Mesothelial cell of epicardium (in vitro differentiated cells): ENCODE data around the gene EML6. TPM values are rescaled to one million over a fixed set of nuclear protein-coding genes. Genes with fewer than 3 reads are reported as not detected.

Experiments
- DNase-seq, 2 experiments: peaks; one replicate each; pipeline ENCODE4 v3.0.0; 2021; ENCODE audit warnings: low spot score in 2 of 2; ENCODE audit not compliant: unreplicated experiment in 2 of 2
- H3K27ac Mint-ChIP-seq: 2 replicates; pipeline ENCODE4 v1.8.0; 2021; ENCODE audit warnings: mixed read lengths
- H3K27me3 Mint-ChIP-seq: 2 replicates; pipeline ENCODE4 v1.8.0; 2021; ENCODE audit warnings: low read depth, mixed read lengths
- H3K36me3 Mint-ChIP-seq: 2 replicates; pipeline ENCODE4 v1.8.0; 2021; ENCODE audit warnings: mixed read lengths
- H3K4me1 Mint-ChIP-seq: 2 replicates; pipeline ENCODE4 v1.8.0; 2021; ENCODE audit warnings: mixed read lengths
- H3K4me3 Mint-ChIP-seq: 2 replicates; pipeline ENCODE4 v1.8.0; 2021; ENCODE audit warnings: mild to moderate bottlenecking, moderate library complexity, mixed read lengths
- H3K9me3 Mint-ChIP-seq: 2 replicates; pipeline ENCODE4 v1.8.0; 2021; ENCODE audit warnings: mixed read lengths
- total RNA-seq: library from RNA; stranded (reverse); gene quantifications from 3 replicates; pipeline ENCODE4 v1.2.1, GENCODE V29; 2021
- TF ChIP-seq, protein P1 (sequence below): fragments of 200-600 bp; sonication (generic); IDR thresholded peaks from one replicate; pipeline ENCODE4 v1.5.0; 2021; ENCODE audit warnings: antibody characterized with exemption; ENCODE audit not compliant: unreplicated experiment

The EML6 gene
- total RNA-seq, 1 donor from 2014 or later, result 2.3 TPM

DNA sequence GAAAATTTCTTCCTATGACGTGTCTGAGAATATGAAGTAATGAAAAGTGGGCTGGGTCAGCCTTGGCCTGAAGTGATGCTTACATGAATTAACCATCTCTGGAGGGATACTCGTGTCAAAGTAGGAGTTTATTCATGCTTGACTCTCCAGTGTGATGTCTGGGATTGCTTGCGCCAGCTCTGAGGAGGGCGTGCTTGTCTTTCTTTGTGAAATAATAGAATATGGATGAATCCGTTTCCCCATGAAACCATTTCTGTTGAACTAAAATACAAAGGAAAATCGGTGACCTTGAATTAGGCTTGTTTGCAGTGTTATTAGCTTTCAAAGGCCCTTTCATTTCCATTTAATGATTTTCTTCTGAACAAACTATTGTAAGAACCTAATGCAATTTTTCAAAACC, 77.9 kb downstream of the EML6 start:
- DNase-seq, result no peak
- Mint-ChIP-seq H3K36me3 (no peaks in the 10 kb centered on the region), H3K9me3 (peaks cover 22% of the 10 kb centered on the region), H3K27me3 (peaks cover 2% of the 10 kb centered on the region), H3K4me3 (no peak overlapping the region), H3K4me1 (no peaks in the 10 kb centered on the region), H3K27ac (no peak overlapping the region)
- TF ChIP-seq, protein P1, sequence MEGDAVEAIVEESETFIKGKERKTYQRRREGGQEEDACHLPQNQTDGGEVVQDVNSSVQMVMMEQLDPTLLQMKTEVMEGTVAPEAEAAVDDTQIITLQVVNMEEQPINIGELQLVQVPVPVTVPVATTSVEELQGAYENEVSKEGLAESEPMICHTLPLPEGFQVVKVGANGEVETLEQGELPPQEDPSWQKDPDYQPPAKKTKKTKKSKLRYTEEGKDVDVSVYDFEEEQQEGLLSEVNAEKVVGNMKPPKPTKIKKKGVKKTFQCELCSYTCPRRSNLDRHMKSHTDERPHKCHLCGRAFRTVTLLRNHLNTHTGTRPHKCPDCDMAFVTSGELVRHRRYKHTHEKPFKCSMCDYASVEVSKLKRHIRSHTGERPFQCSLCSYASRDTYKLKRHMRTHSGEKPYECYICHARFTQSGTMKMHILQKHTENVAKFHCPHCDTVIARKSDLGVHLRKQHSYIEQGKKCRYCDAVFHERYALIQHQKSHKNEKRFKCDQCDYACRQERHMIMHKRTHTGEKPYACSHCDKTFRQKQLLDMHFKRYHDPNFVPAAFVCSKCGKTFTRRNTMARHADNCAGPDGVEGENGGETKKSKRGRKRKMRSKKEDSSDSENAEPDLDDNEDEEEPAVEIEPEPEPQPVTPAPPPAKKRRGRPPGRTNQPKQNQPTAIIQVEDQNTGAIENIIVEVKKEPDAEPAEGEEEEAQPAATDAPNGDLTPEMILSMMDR, result no peak

DNA sequence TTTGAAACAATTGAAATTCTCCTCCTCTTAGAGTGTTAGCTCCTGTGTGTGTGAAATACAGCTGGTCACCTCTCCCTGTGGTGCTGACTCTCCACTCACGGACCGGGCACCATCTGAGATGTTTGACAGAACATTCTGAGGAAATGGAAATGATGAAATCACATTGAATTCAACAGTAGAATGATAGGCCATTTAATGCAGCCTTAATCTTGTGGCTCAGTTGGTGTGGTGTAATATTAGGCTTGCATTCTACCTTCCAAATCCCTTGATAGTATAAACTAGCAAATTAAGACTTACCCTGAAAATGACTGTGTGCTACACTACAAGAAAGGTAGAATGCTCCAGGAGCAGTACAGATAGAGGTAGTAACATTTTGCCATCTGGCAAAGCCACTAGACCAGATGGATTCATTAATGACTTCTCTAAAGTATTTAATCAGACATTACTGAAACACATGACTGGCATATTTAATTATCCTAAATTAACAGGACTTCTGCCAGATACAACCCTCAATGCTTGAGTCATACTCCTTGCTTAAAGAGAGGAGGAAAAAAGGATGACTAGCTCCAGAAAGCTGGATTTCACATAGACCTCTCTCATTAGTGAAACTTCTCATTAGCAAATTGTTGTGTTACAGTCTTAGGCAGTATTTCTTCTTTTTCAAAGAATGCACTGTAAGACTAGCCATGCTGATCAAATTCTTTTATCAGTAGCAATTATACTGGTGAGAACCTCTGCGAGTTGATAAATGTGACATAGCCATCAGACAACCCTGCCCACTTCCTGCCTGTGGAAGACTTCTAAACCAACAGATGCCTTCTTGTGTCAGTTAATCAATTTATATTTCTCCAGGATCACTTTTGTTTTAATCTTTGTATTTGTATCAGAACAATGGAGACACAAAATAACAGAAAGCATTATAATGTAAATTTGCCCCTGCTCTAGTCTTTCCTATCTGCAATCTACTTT, 80.6 kb downstream of the EML6 start:
- Mint-ChIP-seq H3K27me3 (peaks cover 2% of the 10 kb centered on the region), H3K36me3 (no peaks in the 10 kb centered on the region), H3K9me3 (peaks cover 22% of the 10 kb centered on the region), H3K27ac (no peak overlapping the region), H3K4me3 (no peak overlapping the region), H3K4me1 (peaks cover 7% of the 10 kb centered on the region)
- DNase-seq, result no peak
- TF ChIP-seq, protein P1, result no peak

DNA sequence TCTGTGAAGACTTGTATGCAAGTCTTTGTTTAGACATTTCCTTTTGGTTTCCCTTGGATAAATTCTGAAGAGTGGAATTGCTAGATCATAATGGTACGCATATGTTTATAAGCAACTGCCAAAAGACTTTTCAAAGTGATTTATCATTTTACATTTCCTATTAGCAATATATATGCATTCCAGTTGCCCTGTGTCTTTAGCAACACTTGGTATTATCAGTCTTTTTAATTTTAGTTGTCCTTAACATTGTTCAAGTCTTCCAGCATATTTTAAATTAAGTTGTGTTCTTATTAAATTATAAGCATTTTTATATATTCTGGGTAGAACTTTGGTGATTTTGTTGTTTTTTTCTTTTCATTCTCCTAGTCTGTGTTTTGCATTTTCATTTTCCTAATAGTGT, 81.8 kb downstream of the EML6 start:
- H3K9me3 Mint-ChIP-seq, result peaks cover 16% of the 10 kb centered on the region
- H3K4me1 Mint-ChIP-seq, result peaks cover 14% of the 10 kb centered on the region
- TF ChIP-seq, protein P1, result no peak
- peaks cover 2% of the 10 kb centered on the region for H3K27me3 Mint-ChIP-seq
- H3K27ac Mint-ChIP-seq, result no peak overlapping the region
- no peaks in the 10 kb centered on the region for H3K36me3 Mint-ChIP-seq
- DNase-seq, result no peak
- no peak overlapping the region for H3K4me3 Mint-ChIP-seq

DNA sequence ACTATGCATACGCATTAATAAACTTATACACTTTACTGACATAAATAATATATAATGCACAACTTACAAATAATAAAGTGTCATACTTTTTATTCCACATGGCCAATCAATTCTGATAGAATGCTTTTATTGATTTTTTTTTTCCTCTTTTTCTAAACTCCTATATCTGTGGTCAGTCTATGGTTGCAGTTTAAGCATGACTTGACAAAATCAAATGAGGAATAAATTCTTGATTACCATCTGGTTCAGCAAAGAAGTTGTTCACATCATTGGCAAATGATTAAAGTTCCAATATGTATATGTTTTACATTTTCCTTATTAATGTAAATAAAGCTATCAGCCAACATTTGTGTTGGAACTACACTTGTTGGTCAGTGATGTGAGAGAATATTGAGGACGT, 83.5 kb downstream of the EML6 start:
- Mint-ChIP-seq H3K4me1 (peaks cover 14% of the 10 kb centered on the region), H3K4me3 (no peak overlapping the region), H3K27me3 (peaks cover 2% of the 10 kb centered on the region), H3K9me3 (peaks cover 25% of the 10 kb centered on the region), H3K27ac (no peak overlapping the region), H3K36me3 (no peaks in the 10 kb centered on the region)
- DNase-seq, result no peak
- TF ChIP-seq, protein P1, result no peak

GRCh38 chr2:54808661-54809060, 85.2 kb downstream of the EML6 start:
- no peak for DNase-seq
- H3K4me1 Mint-ChIP-seq, result peaks cover 15% of the 10 kb centered on the region
- H3K36me3 Mint-ChIP-seq, result no peaks in the 10 kb centered on the region
- H3K9me3 Mint-ChIP-seq, result peaks cover 25% of the 10 kb centered on the region
- no peak overlapping the region for H3K27ac Mint-ChIP-seq
- TF ChIP-seq, protein P1, result no peak
- H3K4me3 Mint-ChIP-seq, result no peak overlapping the region
- H3K27me3 Mint-ChIP-seq, result no peaks in the 10 kb centered on the region
